Peyer's patch (tissue), 4 donors: ENCODE results near the gene ZEB1. TPM values are rescaled to one million over a fixed set of nuclear protein-coding genes. Genes with fewer than 3 reads are reported as not detected.

Experiments
- DNase-seq, 3 donors: peaks; one replicate each; pipeline ENCODE4 v3.0.0-alpha.2; 2017 to 2019
- H3K27ac ChIP-seq, 4 donors: fragments of 200-600 bp; sonication (generic); one replicate each; pipeline ENCODE4 v1.5.1; 2016 to 2019
- H3K27me3 ChIP-seq, 2 donors: fragments of 200-600 bp; sonication (generic); one replicate each; pipeline ENCODE4 v1.5.1; 2019
- H3K36me3 ChIP-seq, 3 donors: fragments of 200-600 bp; sonication (generic); one replicate each; pipeline ENCODE4 v1.5.1; 2016 to 2019
- H3K4me1 ChIP-seq, 4 donors: fragments of 200-600 bp; sonication (generic); one replicate each; pipeline ENCODE4 v1.5.1; 2016 to 2019
- H3K4me3 ChIP-seq, 4 donors: fragments of 200-600 bp; sonication (generic); 1 replicate in 3 of 4; 2 replicates in 1 of 4; pipeline ENCODE4 v1.5.1; 2016 to 2019; ENCODE audit warnings: mild to moderate bottlenecking in 1 of 4
- H3K9me3 ChIP-seq, 4 donors: fragments of 200-600 bp; sonication (generic); one replicate each; pipeline ENCODE4 v1.5.1; 2016 to 2019; ENCODE audit warnings: mild to moderate bottlenecking in 1 of 4
- POLR2A ChIP-seq, 2 donors: fragments of 450-650 bp; IDR thresholded peaks; one replicate each; pipeline ENCODE4 v1.5.1; 2017; ENCODE audit warnings: antibody characterized with exemption in 2 of 2, mild to moderate bottlenecking in 2 of 2, moderate library complexity in 2 of 2
- total RNA-seq, 4 donors: library from RNA; depleted of rRNA; stranded (reverse); fragments of >200 nt; gene quantifications; one replicate each; pipeline ENCODE4 v1.1.0, GENCODE V29; 2016
- TF ChIP-seq, protein P1 (sequence below), 6 experiments: fragments of 450-650 bp in 4 of 6; fragments of 200-600 bp in 2 of 6; sonication (generic) in 1 of 6; IDR thresholded peaks; one replicate each; pipeline ENCODE4 v1.5.1; 2017 to 2019; ENCODE audit warnings: antibody characterized with exemption in 6 of 6, mild to moderate bottlenecking in 3 of 6, moderate library complexity in 1 of 6

The ZEB1 gene
- total RNA-seq, 4 donors from 2014 or later, result 6.1 to 75.9 (median 16.8) TPM

DNA sequence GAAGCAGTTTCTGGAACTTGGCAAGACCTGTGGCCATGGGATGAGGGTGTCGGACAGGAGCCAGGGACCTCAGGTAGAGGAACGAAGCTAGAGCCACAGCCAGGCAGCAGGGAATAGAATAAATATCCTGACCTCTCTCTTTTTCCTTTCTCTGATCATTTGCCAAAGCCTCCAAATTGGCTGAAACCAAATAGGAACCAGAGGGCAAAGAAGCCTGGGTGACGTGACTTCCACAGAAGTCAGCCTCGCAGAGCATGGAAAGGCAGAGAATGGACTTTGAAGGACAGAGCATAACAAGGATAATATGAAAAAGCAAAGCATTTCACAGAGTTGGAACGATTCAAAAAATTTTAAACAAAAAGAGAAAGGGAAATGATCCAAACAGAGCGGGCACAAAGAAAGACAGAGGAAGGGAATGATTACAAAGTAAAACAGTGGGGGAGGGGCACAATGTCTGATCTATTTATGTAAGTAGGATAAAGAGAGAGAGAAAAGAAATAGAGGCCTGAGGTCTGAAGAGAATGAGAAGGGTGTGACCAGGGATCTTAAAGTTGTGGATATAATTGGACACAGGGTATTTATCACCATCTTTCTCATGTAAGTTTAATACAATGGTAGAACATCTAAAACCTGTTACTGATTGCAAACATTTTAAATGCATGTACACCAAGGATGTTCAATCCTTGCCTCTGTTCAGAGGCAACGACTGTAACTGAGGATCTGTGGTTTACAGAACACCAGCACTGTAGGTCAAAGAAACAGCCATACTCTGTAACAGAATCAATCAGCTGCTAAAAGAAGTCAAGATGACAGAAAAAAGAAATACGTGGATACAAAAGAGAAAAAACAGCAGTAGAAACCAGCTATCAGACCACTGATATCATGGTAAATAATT, 4.5 kb upstream of the ZEB1 start:
- Histone ChIP-seq H3K36me3 (no peaks in the 10 kb centered on the region), H3K27ac (no peak overlapping the region), H3K4me1 (no peaks in the 10 kb centered on the region), H3K4me3 (no peak overlapping the region), H3K27me3 (no peaks in the 10 kb centered on the region), H3K9me3 (no peaks in the 10 kb centered on the region)
- no peak for TF ChIP-seq POLR2A (IDR thresholded peaks at IDR 0.05)
- TF ChIP-seq, protein P1, sequence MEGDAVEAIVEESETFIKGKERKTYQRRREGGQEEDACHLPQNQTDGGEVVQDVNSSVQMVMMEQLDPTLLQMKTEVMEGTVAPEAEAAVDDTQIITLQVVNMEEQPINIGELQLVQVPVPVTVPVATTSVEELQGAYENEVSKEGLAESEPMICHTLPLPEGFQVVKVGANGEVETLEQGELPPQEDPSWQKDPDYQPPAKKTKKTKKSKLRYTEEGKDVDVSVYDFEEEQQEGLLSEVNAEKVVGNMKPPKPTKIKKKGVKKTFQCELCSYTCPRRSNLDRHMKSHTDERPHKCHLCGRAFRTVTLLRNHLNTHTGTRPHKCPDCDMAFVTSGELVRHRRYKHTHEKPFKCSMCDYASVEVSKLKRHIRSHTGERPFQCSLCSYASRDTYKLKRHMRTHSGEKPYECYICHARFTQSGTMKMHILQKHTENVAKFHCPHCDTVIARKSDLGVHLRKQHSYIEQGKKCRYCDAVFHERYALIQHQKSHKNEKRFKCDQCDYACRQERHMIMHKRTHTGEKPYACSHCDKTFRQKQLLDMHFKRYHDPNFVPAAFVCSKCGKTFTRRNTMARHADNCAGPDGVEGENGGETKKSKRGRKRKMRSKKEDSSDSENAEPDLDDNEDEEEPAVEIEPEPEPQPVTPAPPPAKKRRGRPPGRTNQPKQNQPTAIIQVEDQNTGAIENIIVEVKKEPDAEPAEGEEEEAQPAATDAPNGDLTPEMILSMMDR (IDR thresholded peaks at IDR 0.05), result no peak
- no peak for DNase-seq

DNA sequence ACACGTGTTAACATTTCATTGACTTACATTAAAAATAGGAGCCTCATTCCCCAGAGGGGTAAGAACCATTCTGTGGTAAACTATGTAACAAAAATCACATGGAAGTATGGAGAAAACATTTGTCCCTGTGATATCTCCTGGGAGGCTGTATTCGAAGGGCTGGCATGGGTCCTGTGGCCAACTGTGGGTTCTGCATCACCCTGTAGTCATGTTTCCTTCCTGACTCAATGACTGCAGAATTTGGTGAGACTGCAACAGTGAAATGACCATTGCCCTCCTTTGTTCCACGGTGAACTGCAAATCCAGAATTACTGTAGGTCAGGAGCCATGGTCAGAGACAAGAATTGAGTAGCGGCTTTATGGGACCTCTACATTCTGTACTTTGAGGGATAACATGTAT, 3.6 kb upstream of the ZEB1 start:
- Histone ChIP-seq H3K4me1 (no peaks in the 10 kb centered on the region), H3K36me3 (no peaks in the 10 kb centered on the region), H3K27ac (no peak overlapping the region), H3K4me3 (no peak overlapping the region), H3K9me3 (no peaks in the 10 kb centered on the region), H3K27me3 (no peaks in the 10 kb centered on the region)
- no peak for TF ChIP-seq POLR2A (IDR thresholded peaks at IDR 0.05)
- TF ChIP-seq, protein P1 (IDR thresholded peaks at IDR 0.05), result no peak
- DNase-seq, result no peak

DNA sequence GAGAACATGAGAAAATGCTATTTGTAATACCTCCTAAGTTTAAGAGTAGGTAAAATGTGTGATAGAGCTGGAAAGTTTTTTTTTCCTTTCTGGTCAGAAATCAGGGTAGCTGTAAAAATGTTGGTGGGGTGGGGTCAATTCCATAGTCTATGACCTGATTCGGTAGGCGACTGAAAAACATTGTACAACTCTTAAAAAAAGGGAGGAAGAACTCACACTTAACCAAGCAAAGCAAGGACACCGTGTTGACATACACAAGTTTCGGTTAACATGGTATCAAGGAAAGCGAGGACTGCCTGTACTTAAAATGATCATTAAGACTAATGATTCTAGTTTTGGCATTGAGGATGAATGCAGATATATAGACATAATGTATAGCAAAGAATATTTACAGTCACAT, 1.8 kb upstream of the ZEB1 start:
- H3K9me3 ChIP-seq, result no peaks in the 10 kb centered on the region
- no peak overlapping the region for H3K4me3 ChIP-seq
- no peaks in the 10 kb centered on the region for H3K36me3 ChIP-seq
- TF ChIP-seq POLR2A (IDR thresholded peaks at IDR 0.05), result no peak
- TF ChIP-seq, protein P1 (IDR thresholded peaks at IDR 0.05), result no peak
- no peaks in the 10 kb centered on the region for H3K4me1 ChIP-seq
- no peak overlapping the region for H3K27ac ChIP-seq
- no peak for DNase-seq
- no peaks in the 10 kb centered on the region for H3K27me3 ChIP-seq

DNA sequence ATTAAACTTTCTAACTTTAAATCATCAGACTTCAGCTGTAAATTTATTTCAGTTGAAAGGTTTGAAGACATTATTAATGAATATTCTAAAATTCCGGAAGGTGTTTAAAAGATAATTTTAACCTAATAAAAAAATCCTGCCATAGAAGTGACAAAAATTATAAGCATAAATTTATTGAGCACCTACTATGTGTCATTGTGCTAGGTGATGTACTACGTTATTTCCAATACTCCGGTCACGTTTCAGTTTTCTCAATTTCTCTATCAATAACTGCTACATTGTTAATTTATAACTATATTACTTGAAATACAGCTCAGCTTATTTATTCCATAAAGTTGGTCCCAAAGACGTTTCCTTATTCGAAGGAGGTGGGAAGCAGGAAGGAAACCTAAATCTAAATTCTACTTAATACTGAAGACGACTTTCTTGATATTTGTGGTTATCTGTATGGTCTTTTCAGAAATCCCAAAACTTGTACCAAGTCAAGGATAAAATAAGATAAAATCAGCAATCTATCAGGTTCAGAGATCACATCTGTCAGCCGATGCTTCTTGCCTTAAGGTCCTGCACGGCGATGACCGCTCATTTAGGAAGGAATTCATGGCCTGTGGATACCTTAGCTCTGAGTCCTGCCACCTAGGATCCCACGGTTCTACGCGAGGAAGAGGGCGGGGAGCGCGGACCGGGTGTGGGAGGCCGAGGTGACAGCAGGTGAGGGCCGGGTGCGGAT, 1.2 kb upstream of the ZEB1 start:
- TF ChIP-seq, protein P1 (IDR thresholded peaks at IDR 0.05), result no peak
- no peak for TF ChIP-seq POLR2A (IDR thresholded peaks at IDR 0.05)
- DNase-seq, result peak in 2 of 3 donors; percentile 91 to 92
- no peaks in the 10 kb centered on the region for H3K9me3 ChIP-seq
- H3K4me1 ChIP-seq, result no peaks in the 10 kb centered on the region
- H3K36me3 ChIP-seq, result no peaks in the 10 kb centered on the region
- no peaks in the 10 kb centered on the region for H3K27me3 ChIP-seq
- peak overlapping the region; percentile 87 to 94 (median 92) for H3K4me3 ChIP-seq
- peak overlapping the region; percentile 96 to 99 (median 97) for H3K27ac ChIP-seq

DNA sequence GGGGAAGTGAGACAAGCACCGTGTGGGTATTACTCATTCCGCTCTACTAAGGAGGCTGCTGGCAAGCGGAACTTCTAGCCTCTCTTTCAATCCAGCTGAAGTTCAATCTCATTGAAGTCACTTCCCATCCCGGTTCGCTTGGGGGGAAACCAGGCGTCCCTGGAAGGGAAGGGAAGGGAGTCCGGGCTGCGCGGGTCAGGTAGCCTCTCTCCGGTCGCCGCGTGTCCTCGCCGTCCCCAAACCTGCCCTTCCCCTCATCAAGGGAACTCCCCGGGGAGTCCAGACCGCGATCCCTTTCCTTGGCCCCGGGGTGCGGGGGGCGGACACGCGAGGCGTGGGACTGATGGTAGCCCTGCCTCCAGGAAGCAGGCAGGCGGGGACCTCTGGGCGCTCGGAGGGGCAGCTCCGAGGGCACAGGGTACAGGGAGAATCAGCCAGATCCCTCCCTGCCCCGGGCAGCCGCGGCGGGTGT, 598 bp upstream of the ZEB1 start:
- Histone ChIP-seq H3K4me3 (peak overlapping the region; percentile 87 to 94 (median 92)), H3K4me1 (peaks cover 0 to 2% (median 0%) of the 10 kb centered on the region in 4 donors)

More for the DNA sequence above, 598 bp upstream of the ZEB1 start:
- TF ChIP-seq, protein P1 (IDR thresholded peaks at IDR 0.05), result no peak
- peak in 1 of 2 donors; percentile 8 for TF ChIP-seq POLR2A (IDR thresholded peaks at IDR 0.05)
- no peaks in the 10 kb centered on the region for H3K36me3 ChIP-seq
- peak overlapping the region; percentile 96 to 99 (median 97) for H3K27ac ChIP-seq
- no peaks in the 10 kb centered on the region for H3K27me3 ChIP-seq
- peak in 1 of 3 donors; percentile 61 for DNase-seq
- no peaks in the 10 kb centered on the region for H3K9me3 ChIP-seq
